ENCODE data around the gene PPP6R3. TPM values are rescaled to one million over a fixed set of nuclear protein-coding genes. Genes with fewer than 3 reads are reported as not detected.

Gene PPP6R3
- total RNA-seq, 2 donors from 2014 or later: 118 to 136 TPM

DNA sequence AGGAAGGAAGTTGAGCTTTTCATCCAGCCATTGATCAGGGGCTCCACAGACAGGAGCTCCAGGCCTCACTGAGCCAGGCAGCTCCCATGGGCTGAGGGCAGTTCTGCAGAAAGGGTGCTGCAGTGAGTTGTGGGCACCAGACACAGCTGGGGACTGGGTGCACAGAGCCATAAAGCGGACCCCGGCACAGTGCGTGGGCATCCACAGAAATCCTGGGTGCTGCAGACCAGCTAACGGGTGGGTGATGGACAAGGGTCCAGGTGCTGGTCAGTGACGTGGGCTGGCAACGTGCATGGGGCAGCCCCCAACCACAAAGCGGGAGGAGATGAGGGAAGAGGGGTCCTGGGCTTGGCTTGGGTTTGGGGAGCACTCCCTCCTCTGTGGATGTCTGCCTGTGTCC is 204.4 kb downstream of the PPP6R3 start:
- TF ChIP-seq, protein P1, sequence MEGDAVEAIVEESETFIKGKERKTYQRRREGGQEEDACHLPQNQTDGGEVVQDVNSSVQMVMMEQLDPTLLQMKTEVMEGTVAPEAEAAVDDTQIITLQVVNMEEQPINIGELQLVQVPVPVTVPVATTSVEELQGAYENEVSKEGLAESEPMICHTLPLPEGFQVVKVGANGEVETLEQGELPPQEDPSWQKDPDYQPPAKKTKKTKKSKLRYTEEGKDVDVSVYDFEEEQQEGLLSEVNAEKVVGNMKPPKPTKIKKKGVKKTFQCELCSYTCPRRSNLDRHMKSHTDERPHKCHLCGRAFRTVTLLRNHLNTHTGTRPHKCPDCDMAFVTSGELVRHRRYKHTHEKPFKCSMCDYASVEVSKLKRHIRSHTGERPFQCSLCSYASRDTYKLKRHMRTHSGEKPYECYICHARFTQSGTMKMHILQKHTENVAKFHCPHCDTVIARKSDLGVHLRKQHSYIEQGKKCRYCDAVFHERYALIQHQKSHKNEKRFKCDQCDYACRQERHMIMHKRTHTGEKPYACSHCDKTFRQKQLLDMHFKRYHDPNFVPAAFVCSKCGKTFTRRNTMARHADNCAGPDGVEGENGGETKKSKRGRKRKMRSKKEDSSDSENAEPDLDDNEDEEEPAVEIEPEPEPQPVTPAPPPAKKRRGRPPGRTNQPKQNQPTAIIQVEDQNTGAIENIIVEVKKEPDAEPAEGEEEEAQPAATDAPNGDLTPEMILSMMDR (conservative IDR thresholded peaks at IDR 0.05): no peak
- Mint-ChIP-seq H3K27me3 (ENCODE audit: insufficient read depth) (peaks cover 3% of the 10 kb centered on the region), H3K9me3 (peaks cover 9% of the 10 kb centered on the region), H3K4me3 (no peak overlapping the region), H3K4me1 (no peaks in the 10 kb centered on the region), H3K27ac (no peak overlapping the region), H3K36me3 (ENCODE audit: low read depth) (no peaks in the 10 kb centered on the region)
- no peak for DNase-seq
- no peaks in the 10 kb centered on the region for H3K36me3 ChIP-seq (ENCODE audit: control insufficient read depth, insufficient read depth, low read length)
- no peak overlapping the region for H3K27ac ChIP-seq (ENCODE audit: low read depth, low read length)
- no peak overlapping the region for H3K4me3 ChIP-seq (ENCODE audit: low read length)
- 97 to 100% methylated on average over 3 to 7 of the region's 7 CpGs for WGBS, 2 experiments (ENCODE audit: insufficient coverage in 1 of 2, insufficient read length in 1 of 2)
- no peaks in the 10 kb centered on the region for H3K27me3 ChIP-seq (ENCODE audit: control insufficient read depth, insufficient read depth, low read length, poor library complexity, severe bottlenecking)
- no peak overlapping the region for H3K9ac ChIP-seq (ENCODE audit: extremely low read depth, low read length, poor library complexity, severe bottlenecking)
- no peaks in the 10 kb centered on the region for H3K4me1 ChIP-seq (ENCODE audit: control insufficient read depth, insufficient read depth, low read length)
- H3K9me3 ChIP-seq (ENCODE audit: control insufficient read depth, low read length): no peaks in the 10 kb centered on the region

Other genes with a start within 250 kb of the PPP6R3 start
- gene KMT5B, start 247.5 kb upstream of the PPP6R3 start, total RNA-seq: 10 to 100 TPM; 53.3 to 62.3 TPM
- 10 to 100 TPM; 38.4 to 39.4 TPM for gene C11orf24, start 188.8 kb upstream of the PPP6R3 start, total RNA-seq
- 10 to 100 TPM; 58.2 to 64.1 TPM for gene LRP5, start 148.2 kb upstream of the PPP6R3 start, total RNA-seq
- 100 to 1,000 TPM in 1 of 2 donors, 10 to 100 TPM in 1; 98.9 to 166 TPM for gene GAL, start 223.8 kb downstream of the PPP6R3 start, total RNA-seq